HG03103 (cell line): ENCODE data around the gene SEC11A.

Experiments used
- ATAC-seq: cut with Tn5 transposase; IDR thresholded peaks from one replicate; pipeline ENCODE4 v1.9.1; 2021; ENCODE audit warnings: low read depth; ENCODE audit not compliant: unreplicated experiment

SEC11A gene

GRCh38 chr15:84685304-84685703 lies 30.6 kb downstream of the SEC11A start:
- no peak for ATAC-seq

GRCh38 chr15:84684092-84684491 lies 31.8 kb downstream of the SEC11A start:
- ATAC-seq, result no peak

- no peak for ATAC-seq
Measured at GRCh38 chr15:84681831-84682230, 34.1 kb downstream of the SEC11A start.

- ATAC-seq, result no peak
Measured at GRCh38 chr15:84671211-84671610, 44.7 kb downstream of the SEC11A start.

- ATAC-seq, result no peak
Measured at GRCh38 chr15:84669726-84670125, 46.2 kb downstream of the SEC11A start.

GRCh38 chr15:84668221-84668982 lies 47.5 kb downstream of the SEC11A start:
- ATAC-seq, result no peak

- no peak for ATAC-seq
Measured at GRCh38 chr15:84666373-84666772, 49.6 kb downstream of the SEC11A start.

- ATAC-seq, result no peak
Measured at GRCh38 chr15:84661001-84661400, 54.9 kb downstream of the SEC11A start.

GRCh38 chr15:84659904-84660781 lies 55.8 kb downstream of the SEC11A start:
- no peak for ATAC-seq

- no peak for ATAC-seq
Measured at GRCh38 chr15:84658788-84659411, 57.0 kb downstream of the SEC11A start.

GRCh38 chr15:84658080-84658787 lies 57.7 kb downstream of the SEC11A start, which contains the start of gene NMB:
NMB (minus strand) TSS chr15:84658199; CDS start chr15:84658152, 47 bp downstream.
- peak; percentile 58 for ATAC-seq

GRCh38 chr15:84657748-84658079 lies 58.2 kb downstream of the SEC11A start:
- ATAC-seq, result no peak

GRCh38 chr15:84656972-84657371 lies 59.0 kb downstream of the SEC11A start:
- ATAC-seq, result no peak

GRCh38 chr15:84654689-84655453 lies 61.1 kb downstream of the SEC11A start:
- no peak for ATAC-seq

- peak; percentile 81 for ATAC-seq
Measured at GRCh38 chr15:84653910-84654688, 61.8 kb downstream of the SEC11A start, which contains the start of gene WDR73. WDR73 (minus strand) TSS chr15:84654283; CDS start chr15:84654274, 9 bp downstream.

- ATAC-seq, result no peak
Measured at GRCh38 chr15:84653584-84653909, 62.4 kb downstream of the SEC11A start.

- no peak for ATAC-seq
Measured at GRCh38 chr15:84649706-84650105, 66.2 kb downstream of the SEC11A start.

GRCh38 chr15:84648539-84648938 lies 67.4 kb downstream of the SEC11A start:
- ATAC-seq, result no peak

GRCh38 chr15:84647726-84648125 lies 68.2 kb downstream of the SEC11A start:
- no peak for ATAC-seq
